ENCODE results near the gene SIM1. TPM values are rescaled to one million over a fixed set of nuclear protein-coding genes. Genes with fewer than 3 reads are reported as not detected.

The SIM1 gene
- total RNA-seq, 1 donor from 2014 or later, result 0.41 TPM

- TF ChIP-seq CTCF (IDR thresholded peaks at IDR 0.05; ENCODE audit: unreplicated experiment), result no peak
- Mint-ChIP-seq H3K4me1 (ENCODE audit: unreplicated experiment) (peaks cover 10% of the 10 kb centered on the region), H3K27ac (ENCODE audit: unreplicated experiment) (no peak overlapping the region), H3K36me3 (ENCODE audit: low read depth, unreplicated experiment) (peaks cover 7% of the 10 kb centered on the region), H3K9me3 (ENCODE audit: unreplicated experiment) (no peaks in the 10 kb centered on the region), H3K27me3 (ENCODE audit: unreplicated experiment) (no peaks in the 10 kb centered on the region), H3K4me3 (ENCODE audit: unreplicated experiment) (no peak overlapping the region)
- no peak for DNase-seq (ENCODE audit: low spot score)
Observed at GRCh38 chr6:100490065-100490464, 25.3 kb upstream of the SIM1 start.

GRCh38 chr6:100488244-100488643 is 23.5 kb upstream of the SIM1 start:
- H3K4me3 Mint-ChIP-seq (ENCODE audit: unreplicated experiment), result no peak overlapping the region
- H3K27me3 Mint-ChIP-seq (ENCODE audit: unreplicated experiment), result no peaks in the 10 kb centered on the region
- H3K36me3 Mint-ChIP-seq (ENCODE audit: low read depth, unreplicated experiment), result peaks cover 7% of the 10 kb centered on the region
- no peak for DNase-seq (ENCODE audit: low spot score)
- H3K9me3 Mint-ChIP-seq (ENCODE audit: unreplicated experiment), result no peaks in the 10 kb centered on the region
- no peak for TF ChIP-seq CTCF (IDR thresholded peaks at IDR 0.05; ENCODE audit: unreplicated experiment)
- no peak overlapping the region for H3K27ac Mint-ChIP-seq (ENCODE audit: unreplicated experiment)
- peaks cover 10% of the 10 kb centered on the region for H3K4me1 Mint-ChIP-seq (ENCODE audit: unreplicated experiment)

- TF ChIP-seq CTCF (IDR thresholded peaks at IDR 0.05; ENCODE audit: unreplicated experiment), result no peak
- H3K27ac Mint-ChIP-seq (ENCODE audit: unreplicated experiment), result no peak overlapping the region
- peaks cover 7% of the 10 kb centered on the region for H3K36me3 Mint-ChIP-seq (ENCODE audit: low read depth, unreplicated experiment)
- no peak overlapping the region for H3K4me3 Mint-ChIP-seq (ENCODE audit: unreplicated experiment)
- DNase-seq (ENCODE audit: low spot score), result no peak
- H3K9me3 Mint-ChIP-seq (ENCODE audit: unreplicated experiment), result no peaks in the 10 kb centered on the region
- peaks cover 9% of the 10 kb centered on the region for H3K4me1 Mint-ChIP-seq (ENCODE audit: unreplicated experiment)
- no peaks in the 10 kb centered on the region for H3K27me3 Mint-ChIP-seq (ENCODE audit: unreplicated experiment)
Observed at GRCh38 chr6:100487638-100488037, 22.9 kb upstream of the SIM1 start.

- Mint-ChIP-seq H3K27me3 (ENCODE audit: unreplicated experiment) (peaks cover 6% of the 10 kb centered on the region), H3K4me1 (ENCODE audit: unreplicated experiment) (no peaks in the 10 kb centered on the region), H3K9me3 (ENCODE audit: unreplicated experiment) (no peaks in the 10 kb centered on the region), H3K36me3 (ENCODE audit: low read depth, unreplicated experiment) (peaks cover 4% of the 10 kb centered on the region), H3K4me3 (ENCODE audit: unreplicated experiment) (no peak overlapping the region), H3K27ac (ENCODE audit: unreplicated experiment) (no peak overlapping the region)
- no peak for TF ChIP-seq CTCF (IDR thresholded peaks at IDR 0.05; ENCODE audit: unreplicated experiment)
- no peak for DNase-seq (ENCODE audit: low spot score)
Observed at GRCh38 chr6:100485268-100485667, 20.5 kb upstream of the SIM1 start.

GRCh38 chr6:100484474-100484873 is 19.8 kb upstream of the SIM1 start:
- H3K27ac Mint-ChIP-seq (ENCODE audit: unreplicated experiment), result no peak overlapping the region
- H3K36me3 Mint-ChIP-seq (ENCODE audit: low read depth, unreplicated experiment), result peaks cover 2% of the 10 kb centered on the region
- TF ChIP-seq CTCF (IDR thresholded peaks at IDR 0.05; ENCODE audit: unreplicated experiment), result no peak
- H3K4me1 Mint-ChIP-seq (ENCODE audit: unreplicated experiment), result no peaks in the 10 kb centered on the region
- H3K9me3 Mint-ChIP-seq (ENCODE audit: unreplicated experiment), result no peaks in the 10 kb centered on the region
- H3K4me3 Mint-ChIP-seq (ENCODE audit: unreplicated experiment), result no peak overlapping the region
- DNase-seq (ENCODE audit: low spot score), result no peak
- H3K27me3 Mint-ChIP-seq (ENCODE audit: unreplicated experiment), result peaks cover 6% of the 10 kb centered on the region

All from endothelial cell (in vitro differentiated cells).